GM12878 (cell line): ENCODE data around the gene CAMK4. TPM values are rescaled to one million over a fixed set of nuclear protein-coding genes. Genes with fewer than 3 reads are reported as not detected.
A peak's percentile ranks its signal among the peaks of the same experiment; 100 is the strongest.

Source experiments
- BCLAF1 ChIP-seq: fragments of 450-650 bp; IDR thresholded peaks from 2 replicates; pipeline ENCODE4 v1.6.1; 2017; ENCODE audit warnings: antibody characterized with exemption, mild to moderate bottlenecking, moderate library complexity
- CHD1 ChIP-seq: IDR thresholded peaks from 2 replicates; pipeline ENCODE4 v1.6.1; 2012; ENCODE audit warnings: low read depth, low read length, improper control_type of control experiment
- E2F8 ChIP-seq: fragments of 450-650 bp; IDR thresholded peaks from 2 replicates; pipeline ENCODE4 v1.6.1; 2018; ENCODE audit warnings: mild to moderate bottlenecking, low read depth, moderate library complexity; ENCODE audit not compliant: partially characterized antibody
- FOXK2 ChIP-seq: fragments of 450-650 bp; IDR thresholded peaks from 2 replicates; pipeline ENCODE4 v1.6.1; 2017; ENCODE audit warnings: mild to moderate bottlenecking, moderate library complexity
- JUND ChIP-seq: IDR thresholded peaks from 2 replicates; pipeline ENCODE4 v1.6.1; 2012; ENCODE audit warnings: low read depth, mild to moderate bottlenecking, low read length, improper control_type of control experiment, moderate library complexity
- NKRF ChIP-seq: fragments of 450-650 bp; conservative IDR thresholded peaks from 2 replicates; pipeline ENCODE4 v1.6.1; 2017; ENCODE audit warnings: mild to moderate bottlenecking, moderate library complexity
- NR2C2 ChIP-seq: IDR thresholded peaks from 2 replicates; pipeline ENCODE4 v1.6.1; 2011; ENCODE audit warnings: borderline replicate concordance, low read depth; ENCODE audit not compliant: control insufficient read depth, insufficient read length
- PAX8 ChIP-seq: fragments of 450-650 bp; IDR thresholded peaks from 2 replicates; pipeline ENCODE4 v1.6.1; 2017; ENCODE audit warnings: mild to moderate bottlenecking, moderate library complexity
- PKNOX1 ChIP-seq: fragments of 450-650 bp; IDR thresholded peaks from 2 replicates; pipeline ENCODE4 v1.6.1; 2016; ENCODE audit warnings: mild to moderate bottlenecking
- RFX5 ChIP-seq: IDR thresholded peaks from 2 replicates; pipeline ENCODE4 v1.6.1; 2011; ENCODE audit warnings: low read depth, low read length, improper control_type of control experiment
- SMC3 ChIP-seq: IDR thresholded peaks from 2 replicates; pipeline ENCODE4 v1.6.1; 2011; ENCODE audit warnings: low read length, improper control_type of control experiment, borderline replicate concordance
- SUPT20H ChIP-seq: IDR thresholded peaks from 2 replicates; pipeline ENCODE4 v1.6.1; 2011; ENCODE audit warnings: low read depth, mild to moderate bottlenecking, low read length, moderate library complexity, borderline replicate concordance; ENCODE audit not compliant: control insufficient read depth
- TARDBP ChIP-seq: IDR thresholded peaks from 2 replicates; pipeline ENCODE4 v1.6.1; 2016; ENCODE audit warnings: borderline replicate concordance
- TCF7 ChIP-seq: IDR thresholded peaks from 2 replicates; pipeline ENCODE4 v1.6.1; 2014; ENCODE audit warnings: antibody characterized with exemption, borderline replicate concordance
- ZBTB4 ChIP-seq: fragments of 450-650 bp; formaldehyde crosslinking; IDR thresholded peaks from 2 replicates; pipeline ENCODE4 v1.4.0; 2022; ENCODE audit warnings: mild to moderate bottlenecking, moderate library complexity
- ZNF217 ChIP-seq: fragments of 450-650 bp; IDR thresholded peaks from 2 replicates; pipeline ENCODE4 v1.6.1; 2017; ENCODE audit warnings: antibody characterized with exemption, mild to moderate bottlenecking
- ZSCAN29 ChIP-seq: fragments of 450-650 bp; IDR thresholded peaks from 2 replicates; pipeline ENCODE4 v1.6.1; 2017; ENCODE audit warnings: mild to moderate bottlenecking, moderate library complexity
- polyA plus RNA-seq, 11 experiments: library from polyadenylated mRNA; depleted of rRNA in 4 of 11; unstranded in 6 of 11; stranded (reverse) in 5 of 11; fragments of >200 nt; fragmentation: Nextera tagmentation in 4 of 11; fragmentation: Illumina TruSeq in 1 of 11; extraction: Ambion mirVana in 4 of 11; extraction: Trizol in 1 of 11; gene quantifications; 1 replicate in 1 of 11; 2 replicates in 10 of 11; pipeline versions ENCODE4 v1.2.1 to v1.2.3, GENCODE V29; 2011 to 2016; ENCODE audit warnings: inconsistent platforms in 2 of 11, missing spikeins in 2 of 11, low read depth in 1 of 11
- total RNA-seq, 4 experiments: library from RNA; depleted of rRNA in 3 of 4; stranded (reverse); fragments of >200 nt in 3 of 4; fragmentation: Illumina TruSeq in 1 of 4; extraction: Trizol in 1 of 4; gene quantifications; 2 replicates each; pipeline versions ENCODE4 v1.2.1 to v1.2.3, GENCODE V29; 2013 to 2021

The CAMK4 gene
- total and polyA plus RNA-seq, 10 of the 15 experiments (the other 5 are each of a cell fraction or from before 2014, with no cell fraction given): 13.3 to 51.9 (median 35.3) TPM

GRCh38 chr5:111229871-111230810, 6.0 kb downstream of the CAMK4 start (continued):
- TF ChIP-seq ZBTB4 (CRISPR knock-in tag) (no peak), TCF7 (peak; percentile 71), TARDBP (no peak), PKNOX1 (peak; percentile 6; the same call in 1 of the 2 replicates), NKRF (no peak), ZSCAN29 (no peak), SMC3 (no peak), SUPT20H (no peak), PAX8 (no peak), RFX5 (no peak), CHD1 (no peak), ZNF217 (peak; percentile 49; the same call in 1 of the 2 replicates), JUND (no peak), BCLAF1 (no peak), NR2C2 (no peak), FOXK2 (no peak), E2F8 (peak; percentile 26)
